Liver (tissue), 9 donors: ENCODE measurements around the gene MAGEB17. TPM values are rescaled to one million over a fixed set of nuclear protein-coding genes. Genes with fewer than 3 reads are reported as not detected.

Source experiments
- DNase-seq: peaks from one replicate; pipeline ENCODE4 v3.0.0-alpha.2; 2017; ENCODE audit warnings: low spot score
- H3K27ac ChIP-seq, 2 donors: one replicate each; pipeline ENCODE4 v1.7.0; 2013; ENCODE audit warnings: inconsistent platforms in 2 of 2, low read length in 2 of 2, control low read depth in 1 of 2, low read depth in 1 of 2, mild to moderate bottlenecking in 1 of 2
- H3K27me3 ChIP-seq, 4 donors: one replicate each; pipeline versions ENCODE4 v1.6.1 to v1.7.0; 2013; ENCODE audit warnings: low read length in 3 of 4, inconsistent platforms in 1 of 4, mild to moderate bottlenecking in 1 of 4, moderate library complexity in 1 of 4; ENCODE audit not compliant: control insufficient read depth in 4 of 4, insufficient read depth in 4 of 4
- H3K36me3 ChIP-seq, 4 donors: one replicate each; pipeline versions ENCODE4 v1.6.1 to v1.7.0; 2013; ENCODE audit warnings: low read length in 3 of 4, mild to moderate bottlenecking in 3 of 4, low read depth in 1 of 4, moderate library complexity in 1 of 4; ENCODE audit not compliant: control insufficient read depth in 4 of 4, insufficient read depth in 3 of 4
- H3K4me1 ChIP-seq, 4 donors: one replicate each; pipeline versions ENCODE4 v1.6.1 to v1.7.0; 2013; ENCODE audit warnings: low read length in 3 of 4, mild to moderate bottlenecking in 3 of 4, moderate library complexity in 1 of 4; ENCODE audit not compliant: control insufficient read depth in 4 of 4, insufficient read depth in 4 of 4
- H3K4me3 ChIP-seq, 3 donors: one replicate each; pipeline versions ENCODE4 v1.6.1 to v1.7.0; 2013; ENCODE audit warnings: low read length in 3 of 3, control low read depth in 1 of 3, low read depth in 1 of 3, mild to moderate bottlenecking in 1 of 3
- H3K9ac ChIP-seq, 2 donors: one replicate each; pipeline ENCODE4 v1.7.0; 2013; ENCODE audit warnings: low read length in 2 of 2, mild to moderate bottlenecking in 2 of 2, moderate library complexity in 2 of 2, control low read depth in 1 of 2, low read depth in 1 of 2
- H3K9me3 ChIP-seq, 4 donors: one replicate each; pipeline versions ENCODE4 v1.6.1 to v1.7.0; 2013; ENCODE audit warnings: low read length in 3 of 4; ENCODE audit not compliant: control insufficient read depth in 4 of 4
- EGR1 ChIP-seq, 2 donors: IDR thresholded peaks; 2 replicates each; pipeline ENCODE4 v1.6.1; 2016 to 2018; ENCODE audit warnings: antibody characterized with exemption in 2 of 2, low read depth in 2 of 2
- FOXA1 ChIP-seq: IDR thresholded peaks from 2 replicates; pipeline ENCODE4 v1.6.1; 2016; ENCODE audit warnings: antibody characterized with exemption
- FOXA2 ChIP-seq: IDR thresholded peaks from 2 replicates; pipeline ENCODE4 v1.6.1; 2016; ENCODE audit warnings: antibody characterized with exemption
- GABPA ChIP-seq, 2 donors: IDR thresholded peaks in 1 of 2; conservative IDR thresholded peaks in 1 of 2; 2 replicates each; pipeline ENCODE4 v1.6.1; 2016; ENCODE audit warnings: antibody characterized with exemption in 2 of 2, mild to moderate bottlenecking in 1 of 2, moderate library complexity in 1 of 2
- HNF4A ChIP-seq, 2 donors: conservative IDR thresholded peaks; 2 replicates each; pipeline ENCODE4 v1.6.1; 2016; ENCODE audit warnings: antibody characterized with exemption in 2 of 2, mild to moderate bottlenecking in 2 of 2
- HNF4G ChIP-seq: IDR thresholded peaks from 2 replicates; pipeline ENCODE4 v1.6.1; 2016; ENCODE audit warnings: antibody characterized with exemption
- JUND ChIP-seq, 2 donors: IDR thresholded peaks; 2 replicates each; pipeline ENCODE4 v1.6.1; 2016; ENCODE audit warnings: antibody characterized with exemption in 2 of 2
- NR2F2 ChIP-seq: IDR thresholded peaks from 2 replicates; pipeline ENCODE4 v1.6.1; 2016; ENCODE audit warnings: antibody characterized with exemption
- RXRA ChIP-seq, 2 donors: IDR thresholded peaks; 2 replicates each; pipeline ENCODE4 v1.6.1; 2017 to 2018; ENCODE audit warnings: antibody characterized with exemption in 2 of 2, mild to moderate bottlenecking in 1 of 2
- SP1 ChIP-seq: IDR thresholded peaks from 2 replicates; pipeline ENCODE4 v1.6.1; 2018; ENCODE audit warnings: antibody characterized with exemption, mild to moderate bottlenecking
- TAF1 ChIP-seq: conservative IDR thresholded peaks from 2 replicates; pipeline ENCODE4 v1.6.1; 2016; ENCODE audit warnings: antibody characterized with exemption, mild to moderate bottlenecking
- YY1 ChIP-seq: IDR thresholded peaks from 2 replicates; pipeline ENCODE4 v1.6.1; 2016; ENCODE audit warnings: antibody characterized with exemption, mild to moderate bottlenecking
- WGBS: extraction: QIAGEN DNeasy Blood & Tissue Kit; methylation state at CpG from one replicate; pipeline ENCODE4 v1.1.7; 2013; 5-methylcytosine and 5-hydroxymethylcytosine counted together
- polyA plus RNA-seq, 2 donors: library from polyadenylated mRNA; stranded (reverse) in 1 of 2; unstranded in 1 of 2; fragments of 200-250 nt in 1 of 2; fragments of >200 nt in 1 of 2; fragmentation: Nextera tagmentation in 1 of 2; extraction: Ambion mirVana in 1 of 2; gene quantifications; one replicate each; pipeline versions ENCODE4 v1.2.1 to v1.2.3, GENCODE V29; 2013 to 2015
- total RNA-seq, 2 donors: library from RNA; depleted of rRNA; stranded (reverse); fragments of >200 nt; gene quantifications; one replicate each; pipeline ENCODE4 v1.2.3, GENCODE V29; 2014
- TF ChIP-seq, protein P1 (sequence below): fragments of 150-350 bp; IDR thresholded peaks from 2 replicates; pipeline ENCODE4 v1.5.1; 2017; ENCODE audit warnings: improper control_type of control experiment, low read depth, low read length; ENCODE audit not compliant: missing input control
- TF ChIP-seq, protein P2 (sequence below): IDR thresholded peaks from 2 replicates; pipeline ENCODE4 v1.6.1; 2016; ENCODE audit warnings: antibody characterized with exemption
- TF ChIP-seq, protein P3 (sequence below): IDR thresholded peaks from 2 replicates; pipeline ENCODE4 v1.6.1; 2016; ENCODE audit warnings: antibody characterized with exemption, mild to moderate bottlenecking
- TF ChIP-seq, protein P4 (sequence below): IDR thresholded peaks from 2 replicates; pipeline ENCODE4 v1.6.1; 2016; ENCODE audit warnings: antibody characterized with exemption
- TF ChIP-seq, protein P5 (sequence below): IDR thresholded peaks from 2 replicates; pipeline ENCODE4 v1.6.1; 2016; ENCODE audit warnings: antibody characterized with exemption
- donor health status: healthy.
- donor health status: healthy.
- donor health status: healthy.
- donor health status: healthy.
- donor health status: healthy.

The MAGEB17 gene
- total and polyA plus RNA-seq, 4 donors, result not detected

- no peak for DNase-seq
- Histone ChIP-seq H3K27ac (no peak overlapping the region), H3K4me3 (no peak overlapping the region), H3K9ac (no peak overlapping the region), H3K36me3 (no peaks in the 10 kb centered on the region), H3K27me3 (no peaks in the 10 kb centered on the region), H3K9me3 (no peaks in the 10 kb centered on the region), H3K4me1 (no peaks in the 10 kb centered on the region)
- 87% methylated on average over 5 of the region's 5 CpGs for WGBS
- no peak for TF ChIP-seq TAF1
- no peak for TF ChIP-seq HNF4A (conservative IDR thresholded peaks at IDR 0.05)
- TF ChIP-seq, protein P1, sequence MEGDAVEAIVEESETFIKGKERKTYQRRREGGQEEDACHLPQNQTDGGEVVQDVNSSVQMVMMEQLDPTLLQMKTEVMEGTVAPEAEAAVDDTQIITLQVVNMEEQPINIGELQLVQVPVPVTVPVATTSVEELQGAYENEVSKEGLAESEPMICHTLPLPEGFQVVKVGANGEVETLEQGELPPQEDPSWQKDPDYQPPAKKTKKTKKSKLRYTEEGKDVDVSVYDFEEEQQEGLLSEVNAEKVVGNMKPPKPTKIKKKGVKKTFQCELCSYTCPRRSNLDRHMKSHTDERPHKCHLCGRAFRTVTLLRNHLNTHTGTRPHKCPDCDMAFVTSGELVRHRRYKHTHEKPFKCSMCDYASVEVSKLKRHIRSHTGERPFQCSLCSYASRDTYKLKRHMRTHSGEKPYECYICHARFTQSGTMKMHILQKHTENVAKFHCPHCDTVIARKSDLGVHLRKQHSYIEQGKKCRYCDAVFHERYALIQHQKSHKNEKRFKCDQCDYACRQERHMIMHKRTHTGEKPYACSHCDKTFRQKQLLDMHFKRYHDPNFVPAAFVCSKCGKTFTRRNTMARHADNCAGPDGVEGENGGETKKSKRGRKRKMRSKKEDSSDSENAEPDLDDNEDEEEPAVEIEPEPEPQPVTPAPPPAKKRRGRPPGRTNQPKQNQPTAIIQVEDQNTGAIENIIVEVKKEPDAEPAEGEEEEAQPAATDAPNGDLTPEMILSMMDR, result no peak
- no peak for TF ChIP-seq GABPA (IDR thresholded peaks at IDR 0.05 in 1 of 2, conservative IDR thresholded peaks at IDR 0.05 in 1 of 2)
- TF ChIP-seq FOXA2, result no peak
- no peak for TF ChIP-seq EGR1 (IDR thresholded peaks at IDR 0.05; ENCODE audit: low read depth in 2 of 2)
- TF ChIP-seq HNF4G, result no peak
- TF ChIP-seq, protein P2, sequence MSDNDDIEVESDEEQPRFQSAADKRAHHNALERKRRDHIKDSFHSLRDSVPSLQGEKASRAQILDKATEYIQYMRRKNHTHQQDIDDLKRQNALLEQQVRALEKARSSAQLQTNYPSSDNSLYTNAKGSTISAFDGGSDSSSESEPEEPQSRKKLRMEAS, result no peak
- TF ChIP-seq JUND (IDR thresholded peaks at IDR 0.05), result no peak
- TF ChIP-seq, protein P3, sequence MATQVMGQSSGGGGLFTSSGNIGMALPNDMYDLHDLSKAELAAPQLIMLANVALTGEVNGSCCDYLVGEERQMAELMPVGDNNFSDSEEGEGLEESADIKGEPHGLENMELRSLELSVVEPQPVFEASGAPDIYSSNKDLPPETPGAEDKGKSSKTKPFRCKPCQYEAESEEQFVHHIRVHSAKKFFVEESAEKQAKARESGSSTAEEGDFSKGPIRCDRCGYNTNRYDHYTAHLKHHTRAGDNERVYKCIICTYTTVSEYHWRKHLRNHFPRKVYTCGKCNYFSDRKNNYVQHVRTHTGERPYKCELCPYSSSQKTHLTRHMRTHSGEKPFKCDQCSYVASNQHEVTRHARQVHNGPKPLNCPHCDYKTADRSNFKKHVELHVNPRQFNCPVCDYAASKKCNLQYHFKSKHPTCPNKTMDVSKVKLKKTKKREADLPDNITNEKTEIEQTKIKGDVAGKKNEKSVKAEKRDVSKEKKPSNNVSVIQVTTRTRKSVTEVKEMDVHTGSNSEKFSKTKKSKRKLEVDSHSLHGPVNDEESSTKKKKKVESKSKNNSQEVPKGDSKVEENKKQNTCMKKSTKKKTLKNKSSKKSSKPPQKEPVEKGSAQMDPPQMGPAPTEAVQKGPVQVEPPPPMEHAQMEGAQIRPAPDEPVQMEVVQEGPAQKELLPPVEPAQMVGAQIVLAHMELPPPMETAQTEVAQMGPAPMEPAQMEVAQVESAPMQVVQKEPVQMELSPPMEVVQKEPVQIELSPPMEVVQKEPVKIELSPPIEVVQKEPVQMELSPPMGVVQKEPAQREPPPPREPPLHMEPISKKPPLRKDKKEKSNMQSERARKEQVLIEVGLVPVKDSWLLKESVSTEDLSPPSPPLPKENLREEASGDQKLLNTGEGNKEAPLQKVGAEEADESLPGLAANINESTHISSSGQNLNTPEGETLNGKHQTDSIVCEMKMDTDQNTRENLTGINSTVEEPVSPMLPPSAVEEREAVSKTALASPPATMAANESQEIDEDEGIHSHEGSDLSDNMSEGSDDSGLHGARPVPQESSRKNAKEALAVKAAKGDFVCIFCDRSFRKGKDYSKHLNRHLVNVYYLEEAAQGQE, result no peak
- TF ChIP-seq, protein P4, sequence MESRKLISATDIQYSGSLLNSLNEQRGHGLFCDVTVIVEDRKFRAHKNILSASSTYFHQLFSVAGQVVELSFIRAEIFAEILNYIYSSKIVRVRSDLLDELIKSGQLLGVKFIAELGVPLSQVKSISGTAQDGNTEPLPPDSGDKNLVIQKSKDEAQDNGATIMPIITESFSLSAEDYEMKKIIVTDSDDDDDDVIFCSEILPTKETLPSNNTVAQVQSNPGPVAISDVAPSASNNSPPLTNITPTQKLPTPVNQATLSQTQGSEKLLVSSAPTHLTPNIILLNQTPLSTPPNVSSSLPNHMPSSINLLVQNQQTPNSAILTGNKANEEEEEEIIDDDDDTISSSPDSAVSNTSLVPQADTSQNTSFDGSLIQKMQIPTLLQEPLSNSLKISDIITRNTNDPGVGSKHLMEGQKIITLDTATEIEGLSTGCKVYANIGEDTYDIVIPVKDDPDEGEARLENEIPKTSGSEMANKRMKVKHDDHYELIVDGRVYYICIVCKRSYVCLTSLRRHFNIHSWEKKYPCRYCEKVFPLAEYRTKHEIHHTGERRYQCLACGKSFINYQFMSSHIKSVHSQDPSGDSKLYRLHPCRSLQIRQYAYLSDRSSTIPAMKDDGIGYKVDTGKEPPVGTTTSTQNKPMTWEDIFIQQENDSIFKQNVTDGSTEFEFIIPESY, result no peak
- no peak for TF ChIP-seq FOXA1
- no peak for TF ChIP-seq RXRA (IDR thresholded peaks at IDR 0.05)
- no peak for TF ChIP-seq SP1
- no peak for TF ChIP-seq YY1
- TF ChIP-seq NR2F2, result no peak
- TF ChIP-seq, protein P5, sequence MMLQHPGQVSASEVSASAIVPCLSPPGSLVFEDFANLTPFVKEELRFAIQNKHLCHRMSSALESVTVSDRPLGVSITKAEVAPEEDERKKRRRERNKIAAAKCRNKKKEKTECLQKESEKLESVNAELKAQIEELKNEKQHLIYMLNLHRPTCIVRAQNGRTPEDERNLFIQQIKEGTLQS, result no peak
Observed at GRCh38 chrX:16162391-16162790, 4.9 kb upstream of the MAGEB17 start.

DNA sequence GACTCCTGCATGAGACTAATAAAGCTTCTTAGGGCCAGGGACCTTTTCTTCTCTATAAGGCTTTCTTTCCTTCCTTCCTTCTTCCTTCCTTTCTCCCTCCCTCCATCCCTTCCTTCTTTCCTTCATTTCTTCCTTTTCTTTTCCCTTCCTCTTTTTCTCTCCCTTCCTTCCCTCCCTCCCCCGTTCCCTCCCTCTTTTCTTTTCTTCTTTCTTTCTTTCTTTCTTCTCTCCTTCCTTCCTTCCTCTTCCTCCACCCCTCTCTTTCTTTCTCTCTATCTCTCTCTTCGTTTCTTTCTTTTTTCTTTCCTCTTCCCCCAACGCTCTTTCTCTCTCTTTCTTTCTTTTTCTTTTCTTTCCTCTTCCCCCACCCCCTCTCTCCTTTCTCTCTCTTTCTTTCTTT is 2.5 kb upstream of the MAGEB17 start:
- WGBS, result 67% methylated on average over 2 of the region's 3 CpGs
- Histone ChIP-seq H3K4me3 (no peak overlapping the region), H3K9me3 (no peaks in the 10 kb centered on the region), H3K27me3 (no peaks in the 10 kb centered on the region), H3K36me3 (no peaks in the 10 kb centered on the region), H3K27ac (no peak overlapping the region), H3K9ac (no peak overlapping the region), H3K4me1 (no peaks in the 10 kb centered on the region)
- no peak for DNase-seq
- TF ChIP-seq, protein P3, result no peak
- no peak for TF ChIP-seq EGR1 (IDR thresholded peaks at IDR 0.05; ENCODE audit: low read depth in 2 of 2)
- TF ChIP-seq YY1, result no peak
- TF ChIP-seq, protein P2, result no peak
- TF ChIP-seq HNF4A (conservative IDR thresholded peaks at IDR 0.05), result no peak
- TF ChIP-seq SP1, result no peak
- TF ChIP-seq HNF4G, result no peak
- TF ChIP-seq, protein P1, result no peak
